ENCODE measurements around the gene EIF3K. TPM values are rescaled to one million over a fixed set of nuclear protein-coding genes. Genes with fewer than 3 reads are reported as not detected.
A peak's percentile ranks its signal among the peaks of the same experiment; 100 is the strongest.

Gene EIF3K
- total RNA-seq, 4 donors from 2014 or later, result 211 to 441 (median 246) TPM

- H3K4me1 ChIP-seq, result peaks cover 41 to 75% of the 10 kb centered on the region in 2 donors
- DNase-seq, result no peak
- H3K36me3 ChIP-seq, result no peaks in the 10 kb centered on the region
- TF ChIP-seq CTCF (IDR thresholded peaks at IDR 0.05) (no peak), POLR2A (IDR thresholded peaks at IDR 0.05) (no peak)
- intact Hi-C loops (cut with DNase I; ENCODE audit: low total_unique reads), result no loop called here
- no peaks in the 10 kb centered on the region for H3K9me3 ChIP-seq
- H3K4me3 ChIP-seq, result no peak overlapping the region
- H3K27ac ChIP-seq, result peak overlapping the region; percentile 98
- H3K27me3 ChIP-seq, result no peaks in the 10 kb centered on the region
These were observed 41.7 kb downstream of the EIF3K start for GRCh38 chr19:38660724-38661123.

- H3K27ac ChIP-seq, result peak overlapping the region; percentile 98
- intact Hi-C loops (cut with DNase I; ENCODE audit: low total_unique reads), result no loop called here
- no peaks in the 10 kb centered on the region for H3K36me3 ChIP-seq
- H3K4me3 ChIP-seq, result no peak overlapping the region
- no peak for DNase-seq
- H3K27me3 ChIP-seq, result no peaks in the 10 kb centered on the region
- H3K4me1 ChIP-seq, result peaks cover 41 to 76% of the 10 kb centered on the region in 2 donors
- H3K9me3 ChIP-seq, result no peaks in the 10 kb centered on the region
- TF ChIP-seq CTCF (IDR thresholded peaks at IDR 0.05), result no peak
- TF ChIP-seq POLR2A (IDR thresholded peaks at IDR 0.05), result no peak
These were observed 42.1 kb downstream of the EIF3K start for GRCh38 chr19:38661136-38661535.

- Histone ChIP-seq H3K27me3 (no peaks in the 10 kb centered on the region), H3K27ac (peak overlapping the region; percentile 98), H3K9me3 (no peaks in the 10 kb centered on the region), H3K4me1 (peaks cover 41 to 76% of the 10 kb centered on the region in 2 donors), H3K36me3 (no peaks in the 10 kb centered on the region), H3K4me3 (no peak overlapping the region)
- intact Hi-C loops (cut with DNase I; ENCODE audit: low total_unique reads), result no loop called here
- no peak for TF ChIP-seq CTCF (IDR thresholded peaks at IDR 0.05)
- peak in 1 of 2 donors; percentile 12 for TF ChIP-seq POLR2A (IDR thresholded peaks at IDR 0.05)
- no peak for DNase-seq
These were observed 43.0 kb downstream of the EIF3K start for GRCh38 chr19:38661996-38662395.

- Histone ChIP-seq H3K4me1 (peaks cover 44 to 70% of the 10 kb centered on the region in 2 donors), H3K36me3 (no peaks in the 10 kb centered on the region), H3K9me3 (no peaks in the 10 kb centered on the region), H3K4me3 (peak overlapping the region in 1 of 2 donors; percentile 2), H3K27ac (peak overlapping the region; percentile 98), H3K27me3 (no peaks in the 10 kb centered on the region)
- no peak for DNase-seq
- intact Hi-C loops (cut with DNase I; ENCODE audit: low total_unique reads), result no loop called here
- TF ChIP-seq CTCF (IDR thresholded peaks at IDR 0.05), result no peak
These were observed 43.7 kb downstream of the EIF3K start for GRCh38 chr19:38662537-38663155.

- no peak for DNase-seq
- peak overlapping the region; percentile 98 for H3K27ac ChIP-seq
- TF ChIP-seq POLR2A (IDR thresholded peaks at IDR 0.05) (no peak), CTCF (IDR thresholded peaks at IDR 0.05) (no peak)
- peak overlapping the region in 1 of 2 donors; percentile 2 for H3K4me3 ChIP-seq
- H3K9me3 ChIP-seq, result no peaks in the 10 kb centered on the region
- no peaks in the 10 kb centered on the region for H3K36me3 ChIP-seq
- no peaks in the 10 kb centered on the region for H3K27me3 ChIP-seq
- intact Hi-C loops (cut with DNase I; ENCODE audit: low total_unique reads), result no loop called here
- H3K4me1 ChIP-seq, result peaks cover 42 to 67% of the 10 kb centered on the region in 2 donors
These were observed 44.2 kb downstream of the EIF3K start for GRCh38 chr19:38663156-38663651.
